Adrenal gland (tissue), 12 donors: ENCODE data around the gene BAG5. TPM values are rescaled to one million over a fixed set of nuclear protein-coding genes. Genes with fewer than 3 reads are reported as not detected.

ENCODE experiments used
- DNase-seq, 7 donors: peaks; one replicate each; pipeline ENCODE4 v3.0.0-alpha.2; 2019 to 2020
- H3K27ac ChIP-seq, 5 donors: fragments of 200-600 bp; sonication (generic) in 4 of 5; 1 replicate in 3 of 5; 2 replicates in 2 of 5; pipeline versions ENCODE4 v1.5.1 to v1.8.0; 2016 to 2020; ENCODE audit warnings: mild to moderate bottlenecking in 1 of 5
- H3K27me3 ChIP-seq: fragments of 200-600 bp; 2 replicates; pipeline ENCODE4 v1.8.0; 2021
- H3K36me3 ChIP-seq, 2 donors: fragments of 200-600 bp; replicated peaks in 1 of 2; 1 replicate in 1 of 2; 2 replicates in 1 of 2; pipeline versions ENCODE4 v1.5.1 to v1.8.0; 2018 to 2022
- H3K4me1 ChIP-seq, 2 donors: fragments of 200-600 bp; replicated peaks in 1 of 2; 1 replicate in 1 of 2; 2 replicates in 1 of 2; pipeline versions ENCODE4 v1.5.1 to v1.8.0; 2018 to 2021
- H3K4me3 ChIP-seq, 4 donors: fragments of 200-600 bp; sonication (generic) in 3 of 4; one replicate each; pipeline ENCODE4 v1.5.1; 2016 to 2018
- H3K9me3 ChIP-seq, 3 donors: fragments of 200-600 bp; sonication (generic) in 1 of 3; replicated peaks in 1 of 3; 1 replicate in 2 of 3; 2 replicates in 1 of 3; pipeline versions ENCODE4 v1.5.1 to v1.8.0; 2016 to 2021
- POLR2A ChIP-seq, 2 donors: fragments of 450-650 bp; IDR thresholded peaks; one replicate each; pipeline ENCODE4 v1.6.1; 2017; ENCODE audit warnings: antibody characterized with exemption in 2 of 2, mild to moderate bottlenecking in 2 of 2, moderate library complexity in 1 of 2
- WGBS, 4 donors: extraction: QIAGEN DNeasy Blood & Tissue Kit in 2 of 4; methylation state at CpG; one replicate each; pipeline versions ENCODE4 v1.1.5 to v1.1.7; 2013 to 2017; 5-methylcytosine and 5-hydroxymethylcytosine counted together
- intact Hi-C, 2 donors: fragments of 100-400 bp; cut with DNase I; formaldehyde crosslinking; loops; one replicate each; pipeline versions ENCODE4 v1.14.1 to v1.15.0; 2022 to 2023
- polyA plus RNA-seq, 3 donors: library from polyadenylated mRNA; stranded (reverse); fragments of 200-250 nt in 2 of 3; fragments of 350-450 nt in 1 of 3; fragmentation: Illumina TruSeq in 1 of 3; extraction: RNeasy Lipid Tissue Mini Kit (QIAGEN cat#74804) in 1 of 3; gene quantifications; one replicate each; pipeline ENCODE4 v1.2.3, GENCODE V29; 2013 to 2014
- small RNA-seq, 2 donors: library from RNA; depleted of rRNA; stranded (forward); fragments of <200 nt; gene quantifications; one replicate each; pipeline ENCODE3, GENCODE V24; 2016
- total RNA-seq, 9 donors: library from RNA; depleted of rRNA in 4 of 9; stranded (reverse); fragments of >200 nt in 4 of 9; fragments of 120-200 nt in 1 of 9; fragmentation: NEBNext Ultra II Directional in 1 of 9; extraction: Animal tissue kit (Norgen Biotek cat#: 25700) in 1 of 9; gene quantifications; one replicate each; pipeline versions ENCODE4 v1.1.0 to v1.2.4, GENCODE V29; 2013 to 2023
- TF ChIP-seq, protein P1 (sequence below), 6 experiments: fragments of 450-650 bp in 4 of 6; fragments of 200-600 bp in 2 of 6; sonication (generic) in 1 of 6; IDR thresholded peaks; 1 replicate in 5 of 6; 2 replicates in 1 of 6; pipeline versions ENCODE4 v1.5.1 to v1.8.0; 2016 to 2021; ENCODE audit warnings: antibody characterized with exemption in 6 of 6, mild to moderate bottlenecking in 2 of 6, moderate library complexity in 1 of 6
- donor health status: healthy with polysubstance abuse.
- donor health status: Bipolar disorder and iron deficiency.
- donor health status: DM: yes; HTN: yes; CAD: no.
- donor health status: DM: no; HTN: no; CAD: no.
- donor health status: DM: no; HTN: no; CAD: no.
- donor health status: DM: yes; HTN: yes; CAD: no.

BAG5 gene
- total and polyA plus RNA-seq, 12 donors, result 5.2 to 33.5 (median 24.7) TPM

DNA sequence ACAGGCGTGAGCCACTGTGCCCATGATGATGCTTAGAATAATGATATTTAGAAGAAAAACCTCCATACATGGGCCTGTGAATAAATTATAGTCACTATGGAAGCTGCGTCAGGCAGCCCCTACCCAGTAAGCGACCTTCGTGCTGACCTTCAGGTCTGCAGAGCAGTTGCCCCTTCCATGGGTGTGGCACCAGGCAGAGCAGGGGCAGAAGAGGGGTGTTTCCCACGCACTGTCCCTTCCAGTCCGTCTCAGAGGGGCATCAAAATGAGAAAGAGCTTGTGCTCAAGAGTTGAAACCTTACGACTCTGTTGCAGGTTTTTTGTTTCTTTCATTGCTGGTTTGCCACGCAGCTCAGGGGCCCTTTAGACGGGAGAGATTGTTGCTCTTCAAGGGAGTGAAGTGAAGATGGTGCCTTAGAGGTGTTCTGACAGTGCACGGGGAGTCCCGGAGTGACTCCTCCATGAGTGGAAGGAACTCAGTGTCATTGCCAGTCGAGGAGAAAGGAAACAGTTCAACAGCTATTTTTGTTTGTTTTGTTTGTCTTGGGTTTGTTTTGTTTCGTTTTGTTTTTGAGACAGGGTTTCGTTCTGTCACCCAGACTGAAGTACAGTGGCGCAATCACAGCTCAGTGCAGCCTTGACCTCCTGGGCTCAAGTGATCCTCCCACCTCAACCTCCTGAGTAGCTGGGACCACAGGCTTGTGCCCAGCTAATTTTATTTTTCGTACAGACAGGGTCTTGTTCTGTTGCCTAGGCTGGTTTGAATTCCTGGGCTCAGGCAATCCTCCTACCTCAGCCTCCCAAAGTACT is 53.7 kb downstream of the BAG5 start:
- TF ChIP-seq, protein P1, sequence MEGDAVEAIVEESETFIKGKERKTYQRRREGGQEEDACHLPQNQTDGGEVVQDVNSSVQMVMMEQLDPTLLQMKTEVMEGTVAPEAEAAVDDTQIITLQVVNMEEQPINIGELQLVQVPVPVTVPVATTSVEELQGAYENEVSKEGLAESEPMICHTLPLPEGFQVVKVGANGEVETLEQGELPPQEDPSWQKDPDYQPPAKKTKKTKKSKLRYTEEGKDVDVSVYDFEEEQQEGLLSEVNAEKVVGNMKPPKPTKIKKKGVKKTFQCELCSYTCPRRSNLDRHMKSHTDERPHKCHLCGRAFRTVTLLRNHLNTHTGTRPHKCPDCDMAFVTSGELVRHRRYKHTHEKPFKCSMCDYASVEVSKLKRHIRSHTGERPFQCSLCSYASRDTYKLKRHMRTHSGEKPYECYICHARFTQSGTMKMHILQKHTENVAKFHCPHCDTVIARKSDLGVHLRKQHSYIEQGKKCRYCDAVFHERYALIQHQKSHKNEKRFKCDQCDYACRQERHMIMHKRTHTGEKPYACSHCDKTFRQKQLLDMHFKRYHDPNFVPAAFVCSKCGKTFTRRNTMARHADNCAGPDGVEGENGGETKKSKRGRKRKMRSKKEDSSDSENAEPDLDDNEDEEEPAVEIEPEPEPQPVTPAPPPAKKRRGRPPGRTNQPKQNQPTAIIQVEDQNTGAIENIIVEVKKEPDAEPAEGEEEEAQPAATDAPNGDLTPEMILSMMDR (IDR thresholded peaks at IDR 0.05), result no peak
- TF ChIP-seq POLR2A (IDR thresholded peaks at IDR 0.05), result no peak
- H3K27me3 ChIP-seq, result no peaks in the 10 kb centered on the region
- H3K36me3 ChIP-seq, result peaks cover 0 to 31% of the 10 kb centered on the region in 2 donors
- DNase-seq, result peak in 4 of 7 donors; percentile 57 to 79 (median 70)
- intact Hi-C loops, result no loop called here
- WGBS, 4 donors, result 49 to 60% (median 53%) methylated on average over 16 of the region's 16 CpGs
- no peaks in the 10 kb centered on the region for H3K9me3 ChIP-seq
- H3K4me3 ChIP-seq, result no peak overlapping the region
- H3K27ac ChIP-seq, result peak overlapping the region in 4 of 5 donors; percentile 18 to 62 (median 44)
- peaks cover 18 to 29% of the 10 kb centered on the region in 2 donors for H3K4me1 ChIP-seq

DNA sequence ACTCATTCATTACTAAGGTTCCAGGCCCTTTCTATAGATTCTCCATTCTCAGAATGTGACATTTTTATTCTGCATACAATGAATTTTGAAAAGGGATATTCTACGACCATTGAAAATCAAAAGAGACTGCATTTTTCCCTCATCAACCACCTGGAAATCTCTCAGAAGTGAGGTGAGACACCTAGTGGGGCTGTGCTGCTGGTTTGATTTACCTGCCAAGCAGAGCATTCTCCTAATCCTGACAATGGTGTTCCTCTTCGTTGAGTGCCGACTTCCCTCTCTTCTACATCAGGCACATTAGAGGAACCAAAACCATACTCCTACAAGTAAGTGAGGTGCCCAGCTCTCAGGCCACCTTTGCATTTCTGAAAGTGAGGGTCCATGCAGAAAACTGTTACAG is 54.7 kb downstream of the BAG5 start:
- WGBS, 4 donors, result 77 to 88% (median 83%) methylated on average over 3 of the region's 3 CpGs
- peak overlapping the region in 4 of 5 donors; percentile 17 to 53 (median 32) for H3K27ac ChIP-seq
- peak in 3 of 7 donors; percentile 6 to 44 (median 10) for DNase-seq
- peaks cover 4 to 41% of the 10 kb centered on the region in 2 donors for H3K36me3 ChIP-seq
- no peak for TF ChIP-seq POLR2A (IDR thresholded peaks at IDR 0.05)
- TF ChIP-seq, protein P1 (IDR thresholded peaks at IDR 0.05), result no peak
- H3K4me3 ChIP-seq, result no peak overlapping the region
- H3K4me1 ChIP-seq, result peaks cover 18 to 26% of the 10 kb centered on the region in 2 donors
- intact Hi-C loops, result no loop called here
- no peaks in the 10 kb centered on the region for H3K9me3 ChIP-seq
- no peaks in the 10 kb centered on the region for H3K27me3 ChIP-seq

Small RNA genes within 50 kb of the gene (small RNA-seq; reads per million reads assigned to genes)
- gene RNU4-68P, result 0 to 14.0 reads per million in 2 donors
- gene RNU7-160P, result 0 reads per million in 2 donors

Other genes starting within 250 kb of the BAG5 start
- 100 to 1,000 TPM; 165 to 555 (median 245) TPM for gene EIF5, start 228.4 kb downstream of the BAG5 start, total RNA-seq
- 100 to 1,000 TPM in 1 of 3 donors, 10 to 100 TPM in 2; 35.7 to 316 (median 49.1) TPM for gene EIF5, start 228.4 kb downstream of the BAG5 start, polyA plus RNA-seq
- gene MARK3, start 177.2 kb downstream of the BAG5 start, total RNA-seq, result 100 to 1,000 TPM in 3 of 9 donors, 10 to 100 TPM in 6; 73.1 to 144 (median 94.4) TPM
- 100 to 1,000 TPM in 2 of 3 donors, 10 to 100 TPM in 1; 89.5 to 233 (median 172) TPM for gene MARK3, start 177.2 kb downstream of the BAG5 start, polyA plus RNA-seq
- 100 to 1,000 TPM in 8 of 9 donors, 10 to 100 TPM in 1; 95.6 to 410 (median 188) TPM for gene CKB, start 39.8 kb downstream of the BAG5 start, total RNA-seq
- 100 to 1,000 TPM in 2 of 3 donors, 10 to 100 TPM in 1; 11.0 to 383 (median 303) TPM for gene CKB, start 39.8 kb downstream of the BAG5 start, polyA plus RNA-seq
- 10 to 100 TPM in 7 of 9 donors, 1 to 10 TPM in 2; 7.9 to 18.1 (median 12.7) TPM for gene TRMT61A, start 33.5 kb downstream of the BAG5 start, total RNA-seq
- 10 to 100 TPM in 2 of 3 donors, 1 to 10 TPM in 1; 2.5 to 26.0 (median 17.1) TPM for gene TRMT61A, start 33.5 kb downstream of the BAG5 start, polyA plus RNA-seq
- gene COA8, start 303 bp upstream of the BAG5 start, total RNA-seq, result 10 to 100 TPM in 8 of 9 donors, 1 to 10 TPM in 1; 4.9 to 49.2 (median 32.0) TPM
- gene COA8, start 303 bp upstream of the BAG5 start, polyA plus RNA-seq, result 10 to 100 TPM; 29.7 to 59.6 (median 58.8) TPM
- gene KLC1, start 66.6 kb upstream of the BAG5 start, total RNA-seq, result 100 to 1,000 TPM in 6 of 9 donors, 10 to 100 TPM in 3; 87.4 to 248 (median 131) TPM
- gene KLC1, start 66.6 kb upstream of the BAG5 start, polyA plus RNA-seq, result 100 to 1,000 TPM in 2 of 3 donors, 10 to 100 TPM in 1; 70.7 to 164 (median 120) TPM
- gene XRCC3, start 152.8 kb upstream of the BAG5 start, total RNA-seq, result 10 to 100 TPM in 1 of 9 donors, 1 to 10 TPM in 8; 1.3 to 10.2 (median 5.4) TPM
- 1 to 10 TPM; 2.8 to 5.1 (median 5.0) TPM for gene XRCC3, start 152.8 kb upstream of the BAG5 start, polyA plus RNA-seq
- gene ZFYVE21, start 153.2 kb upstream of the BAG5 start, total RNA-seq, result 10 to 100 TPM; 20.9 to 71.4 (median 49.8) TPM
- 10 to 100 TPM; 21.9 to 41.4 (median 39.1) TPM for gene ZFYVE21, start 153.2 kb upstream of the BAG5 start, polyA plus RNA-seq